GM23338 (cell line): ENCODE data around the gene PDE2A. TPM values are rescaled to one million over a fixed set of nuclear protein-coding genes. Genes with fewer than 3 reads are reported as not detected.
"Not testable (repeated sequence)": the region's sequence is repeated elsewhere in the genome, so short reads cannot be mapped to it uniquely, and the experiment has no call there.

ENCODE experiments used
- ATAC-seq: fragments of 200-7000 bp; cut with Tn5 transposase; 3 replicates; pipeline ENCODE4 v1.9.1; 2020
- DNase-seq: peaks from one replicate; pipeline ENCODE4 v3.0.0-alpha.2; 2015; ENCODE audit warnings: low spot score
- H2AFZ ChIP-seq: fragments of 200-600 bp; sonication (generic); 2 replicates; pipeline ENCODE4 v1.8.0; 2016; ENCODE audit warnings: antibody characterized with exemption, mild to moderate bottlenecking, moderate library complexity
- H3F3A ChIP-seq: fragments of 200-600 bp; sonication (generic); replicated peaks from 2 replicates; pipeline ENCODE4 v1.8.0; 2017; ENCODE audit warnings: antibody characterized with exemption, mixed run types, low read depth
- H3K27ac ChIP-seq: fragments of 200-600 bp; sonication (generic); 2 replicates; pipeline ENCODE4 v1.6.1; 2016; ENCODE audit warnings: low read depth
- H3K27me3 ChIP-seq: fragments of 200-600 bp; sonication (generic); 2 replicates; pipeline ENCODE4 v1.8.0; 2016; ENCODE audit warnings: mild to moderate bottlenecking, mixed run types, moderate library complexity; ENCODE audit not compliant: insufficient read depth
- H3K36me3 ChIP-seq: fragments of 200-600 bp; sonication (generic); 2 replicates; pipeline ENCODE4 v1.8.0; 2016; ENCODE audit warnings: mild to moderate bottlenecking; ENCODE audit not compliant: insufficient read depth
- H3K4me1 ChIP-seq: fragments of 200-600 bp; sonication (generic); 2 replicates; pipeline ENCODE4 v1.8.0; 2016; ENCODE audit warnings: mild to moderate bottlenecking, moderate library complexity; ENCODE audit not compliant: insufficient read depth
- H3K4me2 ChIP-seq: fragments of 200-600 bp; sonication (generic); 2 replicates; pipeline ENCODE4 v1.7.1; 2017; ENCODE audit warnings: mixed run types
- H3K4me3 ChIP-seq: fragments of 200-600 bp; sonication (generic); 2 replicates; pipeline ENCODE4 v1.6.1; 2016; ENCODE audit warnings: mixed run types
- H3K79me2 ChIP-seq: fragments of 200-600 bp; sonication (generic); replicated peaks from 2 replicates; pipeline ENCODE4 v1.8.0; 2017; ENCODE audit warnings: mild to moderate bottlenecking; ENCODE audit not compliant: insufficient read depth
- H3K9me2 ChIP-seq: fragments of 200-600 bp; sonication (generic); 2 replicates; pipeline ENCODE4 v1.8.0; 2017; ENCODE audit not compliant: insufficient read depth
- H4K20me1 ChIP-seq: fragments of 200-600 bp; sonication (generic); replicated peaks from 2 replicates; pipeline ENCODE4 v1.8.0; 2017; ENCODE audit warnings: mild to moderate bottlenecking; ENCODE audit not compliant: insufficient read depth
- H3K27ac Mint-ChIP-seq: 2 replicates; pipeline ENCODE4 v1.8.0; 2020; ENCODE audit warnings: inconsistent platforms, mild to moderate bottlenecking, moderate library complexity, mixed read lengths
- H3K27me3 Mint-ChIP-seq: 3 replicates; pipeline ENCODE4 v1.8.0; 2022; ENCODE audit warnings: low read depth, mild to moderate bottlenecking, moderate library complexity, mixed read lengths, inconsistent platforms; ENCODE audit not compliant: insufficient read depth, poor library complexity
- H3K36me3 Mint-ChIP-seq: 3 replicates; pipeline ENCODE4 v1.8.0; 2021; ENCODE audit warnings: low read depth, mild to moderate bottlenecking, inconsistent platforms, moderate library complexity, mixed read lengths
- H3K4me1 Mint-ChIP-seq: 3 replicates; pipeline ENCODE4 v1.8.0; 2020; ENCODE audit warnings: mild to moderate bottlenecking, inconsistent platforms, mixed read lengths
- H3K4me3 Mint-ChIP-seq: 3 replicates; pipeline ENCODE4 v1.8.0; 2021; ENCODE audit warnings: moderate library complexity, mild to moderate bottlenecking, inconsistent platforms, mixed read lengths
- H3K9me3 Mint-ChIP-seq: 3 replicates; pipeline ENCODE4 v1.8.0; 2020; ENCODE audit warnings: moderate library complexity, mild to moderate bottlenecking, inconsistent platforms, mixed read lengths
- CREB1 ChIP-seq: fragments of 250-450 bp; sonication (Bioruptor Pico); IDR thresholded peaks from 2 replicates; pipeline ENCODE4 v1.5.0; 2020; ENCODE audit warnings: low read depth, mild to moderate bottlenecking, moderate library complexity
- EZH2 ChIP-seq: fragments of 200-600 bp; sonication (generic); IDR thresholded peaks from one replicate; pipeline ENCODE4 v1.8.0; 2017; ENCODE audit warnings: antibody characterized with exemption, mild to moderate bottlenecking, low read depth; ENCODE audit not compliant: unreplicated experiment
- EZH2phosphoT487 ChIP-seq: fragments of 200-600 bp; sonication (generic); IDR thresholded peaks from one replicate; pipeline ENCODE4 v1.8.1; 2018; ENCODE audit warnings: antibody characterized with exemption; ENCODE audit not compliant: unreplicated experiment
- POLR2AphosphoS5 ChIP-seq: IDR thresholded peaks from 2 replicates; pipeline ENCODE4 v1.6.1; 2016; ENCODE audit warnings: antibody characterized with exemption, low read depth
- polyA plus RNA-seq: library from polyadenylated mRNA; unstranded; fragments of >200 nt; fragmentation: Nextera tagmentation; extraction: Ambion mirVana; gene quantifications from 2 replicates; pipeline ENCODE4 v1.2.1, GENCODE V29; 2016
- total RNA-seq: library from RNA; depleted of rRNA; stranded (reverse); fragments of >200 nt; shearing (Covaris generic); gene quantifications from 2 replicates; pipeline ENCODE4 v1.2.3, GENCODE V29; 2014
- TF ChIP-seq, protein P1 (sequence below): IDR thresholded peaks from 2 replicates; pipeline ENCODE4 v1.6.1; 2016; ENCODE audit warnings: antibody characterized with exemption
- TF ChIP-seq, protein P2 (sequence below), 2 experiments: fragments of 200-600 bp in 1 of 2; sonication (generic) in 1 of 2; conservative IDR thresholded peaks; 2 replicates each; pipeline versions ENCODE4 v1.5.1 to v1.6.1; 2016 to 2017; ENCODE audit warnings: antibody characterized with exemption in 2 of 2, low read depth in 2 of 2, mild to moderate bottlenecking in 2 of 2, moderate library complexity in 1 of 2
- TF ChIP-seq, protein P3 (sequence below): IDR thresholded peaks from one replicate; pipeline ENCODE4 v1.6.1; 2018; ENCODE audit warnings: antibody characterized with exemption; ENCODE audit not compliant: unreplicated experiment

The PDE2A gene
- total and polyA plus RNA-seq, 2 experiments from 2014 or later, result 4.3 to 16.2 TPM

DNA sequence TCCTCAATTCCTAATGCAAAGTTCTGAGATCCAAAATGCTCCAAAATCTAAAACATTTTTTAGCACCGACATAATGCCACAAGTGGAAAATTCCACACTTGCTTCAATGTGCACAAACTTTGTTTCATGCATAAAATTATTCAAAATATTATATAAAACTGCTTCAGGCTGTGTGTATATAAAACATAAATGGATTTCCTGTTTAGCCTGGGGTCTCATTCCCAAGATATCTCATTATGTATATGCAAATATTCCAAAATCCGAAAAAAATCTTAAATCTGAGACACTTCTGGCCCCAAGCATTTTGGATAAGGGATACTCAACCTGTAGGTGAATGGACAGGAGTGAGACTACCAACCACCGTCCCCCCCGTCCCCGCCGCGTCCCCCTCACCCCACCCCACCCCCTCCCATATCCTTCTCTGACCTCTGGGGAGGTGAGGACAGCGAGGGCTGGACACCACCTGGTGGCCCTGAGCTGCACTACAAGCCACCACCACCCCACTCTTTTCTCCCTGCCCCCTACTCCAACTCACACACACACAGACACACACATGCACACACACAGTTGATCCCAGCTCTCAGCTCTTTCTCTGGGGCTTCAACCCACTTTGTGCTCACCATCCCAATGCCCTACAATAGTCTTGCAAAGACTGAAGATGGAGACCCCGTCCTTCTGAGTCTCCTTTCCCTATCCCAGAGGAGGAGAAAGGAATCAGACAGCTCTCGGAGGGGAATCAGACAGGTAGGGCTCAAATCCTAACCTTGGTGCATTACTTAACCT, 101.0 kb downstream of the PDE2A start:
- Histone ChIP-seq H3F3A (no peaks in the 10 kb centered on the region), H2AFZ (peak overlapping the region; percentile 83; the same call in 1 of the 2 replicates), H3K9me2 (peaks cover 5% of the 10 kb centered on the region; the same call in 1 of the 2 replicates), H3K27ac (no peak overlapping the region), H3K79me2 (no peaks in the 10 kb centered on the region), H3K27me3 (no peaks in the 10 kb centered on the region), H3K4me2 (peak overlapping the region; percentile 42; the same call in 1 of the 2 replicates), H3K4me1 (0 out of 2 replicates have a peak, but pooled peaks cover 6% of the 10 kb centered on the region), H3K4me3 (no peak overlapping the region), H4K20me1 (no peaks in the 10 kb centered on the region), H3K36me3 (no peaks in the 10 kb centered on the region)
- TF ChIP-seq, protein P1, sequence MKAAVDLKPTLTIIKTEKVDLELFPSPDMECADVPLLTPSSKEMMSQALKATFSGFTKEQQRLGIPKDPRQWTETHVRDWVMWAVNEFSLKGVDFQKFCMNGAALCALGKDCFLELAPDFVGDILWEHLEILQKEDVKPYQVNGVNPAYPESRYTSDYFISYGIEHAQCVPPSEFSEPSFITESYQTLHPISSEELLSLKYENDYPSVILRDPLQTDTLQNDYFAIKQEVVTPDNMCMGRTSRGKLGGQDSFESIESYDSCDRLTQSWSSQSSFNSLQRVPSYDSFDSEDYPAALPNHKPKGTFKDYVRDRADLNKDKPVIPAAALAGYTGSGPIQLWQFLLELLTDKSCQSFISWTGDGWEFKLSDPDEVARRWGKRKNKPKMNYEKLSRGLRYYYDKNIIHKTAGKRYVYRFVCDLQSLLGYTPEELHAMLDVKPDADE, result no peak
- TF ChIP-seq, protein P2, sequence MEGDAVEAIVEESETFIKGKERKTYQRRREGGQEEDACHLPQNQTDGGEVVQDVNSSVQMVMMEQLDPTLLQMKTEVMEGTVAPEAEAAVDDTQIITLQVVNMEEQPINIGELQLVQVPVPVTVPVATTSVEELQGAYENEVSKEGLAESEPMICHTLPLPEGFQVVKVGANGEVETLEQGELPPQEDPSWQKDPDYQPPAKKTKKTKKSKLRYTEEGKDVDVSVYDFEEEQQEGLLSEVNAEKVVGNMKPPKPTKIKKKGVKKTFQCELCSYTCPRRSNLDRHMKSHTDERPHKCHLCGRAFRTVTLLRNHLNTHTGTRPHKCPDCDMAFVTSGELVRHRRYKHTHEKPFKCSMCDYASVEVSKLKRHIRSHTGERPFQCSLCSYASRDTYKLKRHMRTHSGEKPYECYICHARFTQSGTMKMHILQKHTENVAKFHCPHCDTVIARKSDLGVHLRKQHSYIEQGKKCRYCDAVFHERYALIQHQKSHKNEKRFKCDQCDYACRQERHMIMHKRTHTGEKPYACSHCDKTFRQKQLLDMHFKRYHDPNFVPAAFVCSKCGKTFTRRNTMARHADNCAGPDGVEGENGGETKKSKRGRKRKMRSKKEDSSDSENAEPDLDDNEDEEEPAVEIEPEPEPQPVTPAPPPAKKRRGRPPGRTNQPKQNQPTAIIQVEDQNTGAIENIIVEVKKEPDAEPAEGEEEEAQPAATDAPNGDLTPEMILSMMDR (conservative IDR thresholded peaks at IDR 0.05; ENCODE audit: low read depth in 2 of 2), result peak; percentile 51 to 81
- no peaks in the 10 kb centered on the region; the same call in 2 of the 3 replicates for H3K36me3 Mint-ChIP-seq
- peaks cover 12% of the 10 kb centered on the region for H3K4me1 Mint-ChIP-seq
- no peak overlapping the region for H3K27ac Mint-ChIP-seq
- ATAC-seq (peak; percentile 95), DNase-seq (peak; percentile 80)
- no peaks in the 10 kb centered on the region for H3K9me3 Mint-ChIP-seq
- peaks cover 15% of the 10 kb centered on the region for H3K27me3 Mint-ChIP-seq
- H3K4me3 Mint-ChIP-seq, result no peak overlapping the region

DNA sequence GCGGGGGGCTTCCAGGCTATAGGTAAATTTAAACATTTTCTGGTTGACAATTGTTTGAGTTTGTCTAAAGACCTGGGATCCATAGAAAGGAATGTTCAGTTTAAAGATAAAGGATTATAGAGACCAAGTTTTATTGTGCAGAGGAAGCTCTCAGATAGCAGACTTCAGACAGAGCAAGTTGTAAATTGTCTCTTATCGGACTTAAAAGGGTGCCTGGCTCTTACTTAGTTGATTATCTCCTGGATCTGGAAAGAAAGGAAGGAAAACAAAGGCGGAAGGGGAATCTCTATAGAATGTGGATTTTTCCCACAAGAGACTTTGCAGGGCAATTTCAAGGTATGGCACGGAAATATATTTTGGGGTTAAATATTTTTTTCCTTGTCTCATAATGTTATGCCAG, 101.7 kb downstream of the PDE2A start:
- not testable (repeated sequence) for H3K9me3 Mint-ChIP-seq, ATAC-seq, H3K4me3 Mint-ChIP-seq, H3K4me1 ChIP-seq, H3K36me3 Mint-ChIP-seq, H3F3A ChIP-seq, H4K20me1 ChIP-seq, H3K79me2 ChIP-seq, H3K9me2 ChIP-seq, H3K4me3 ChIP-seq, H3K27me3 ChIP-seq, H3K36me3 ChIP-seq, H3K27ac Mint-ChIP-seq, H3K4me2 ChIP-seq, H3K27ac ChIP-seq, DNase-seq, H2AFZ ChIP-seq
- H3K27me3 Mint-ChIP-seq, result peaks cover 14% of the 10 kb centered on the region
- H3K4me1 Mint-ChIP-seq, result peaks cover 12% of the 10 kb centered on the region

DNA sequence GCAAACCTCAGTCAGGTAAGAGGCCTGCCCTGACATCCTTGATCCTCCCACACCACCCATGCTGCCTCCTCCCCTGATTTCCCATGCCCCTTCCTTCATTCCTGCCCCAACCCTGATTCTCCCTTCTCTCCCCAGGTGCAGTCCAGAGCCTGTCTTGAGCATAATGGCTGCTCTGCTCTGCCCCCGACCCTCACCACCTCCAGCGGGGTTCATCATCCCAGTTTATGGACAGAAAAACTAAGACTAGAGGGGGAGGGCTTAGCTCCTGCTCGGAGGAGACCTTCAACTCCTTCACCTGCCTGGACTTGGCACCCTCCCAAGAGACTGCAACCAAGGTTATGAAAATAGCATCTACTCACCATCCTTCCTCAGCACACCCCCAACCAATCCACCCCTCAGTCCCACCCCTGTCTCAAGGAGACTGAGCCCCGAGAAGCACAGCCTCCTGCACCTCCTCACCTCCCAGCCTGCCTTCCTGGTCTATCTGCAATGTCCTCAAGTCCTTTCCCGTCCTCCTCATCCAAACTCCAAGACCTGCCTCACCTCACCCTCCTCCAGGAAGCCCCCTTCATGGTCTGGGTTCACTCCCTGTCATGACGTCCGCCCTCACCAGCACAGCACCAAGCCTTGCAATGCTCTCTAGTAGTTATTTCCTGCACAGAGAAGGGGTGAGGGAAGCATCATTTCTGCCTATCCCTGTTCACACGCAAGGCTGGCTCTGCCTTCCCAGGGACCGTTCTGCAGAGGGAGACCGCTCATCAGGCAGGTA, 103.1 kb downstream of the PDE2A start:
- Histone ChIP-seq H3K4me1 (0 out of 2 replicates have a peak, but pooled peaks cover 6% of the 10 kb centered on the region), H3K79me2 (no peaks in the 10 kb centered on the region), H3K4me3 (no peak overlapping the region), H4K20me1 (no peaks in the 10 kb centered on the region), H3K9me2 (peaks cover 7% of the 10 kb centered on the region; the same call in 1 of the 2 replicates), H2AFZ (no peak overlapping the region), H3K4me2 (no peak overlapping the region), H3K36me3 (no peaks in the 10 kb centered on the region), H3K27me3 (no peaks in the 10 kb centered on the region), H3F3A (no peaks in the 10 kb centered on the region), H3K27ac (no peak overlapping the region)
- TF ChIP-seq EZH2 (no peak), EZH2phosphoT487 (no peak), CREB1 (CRISPR knock-in tag) (no peak), POLR2AphosphoS5 (no peak)
- TF ChIP-seq, protein P3, sequence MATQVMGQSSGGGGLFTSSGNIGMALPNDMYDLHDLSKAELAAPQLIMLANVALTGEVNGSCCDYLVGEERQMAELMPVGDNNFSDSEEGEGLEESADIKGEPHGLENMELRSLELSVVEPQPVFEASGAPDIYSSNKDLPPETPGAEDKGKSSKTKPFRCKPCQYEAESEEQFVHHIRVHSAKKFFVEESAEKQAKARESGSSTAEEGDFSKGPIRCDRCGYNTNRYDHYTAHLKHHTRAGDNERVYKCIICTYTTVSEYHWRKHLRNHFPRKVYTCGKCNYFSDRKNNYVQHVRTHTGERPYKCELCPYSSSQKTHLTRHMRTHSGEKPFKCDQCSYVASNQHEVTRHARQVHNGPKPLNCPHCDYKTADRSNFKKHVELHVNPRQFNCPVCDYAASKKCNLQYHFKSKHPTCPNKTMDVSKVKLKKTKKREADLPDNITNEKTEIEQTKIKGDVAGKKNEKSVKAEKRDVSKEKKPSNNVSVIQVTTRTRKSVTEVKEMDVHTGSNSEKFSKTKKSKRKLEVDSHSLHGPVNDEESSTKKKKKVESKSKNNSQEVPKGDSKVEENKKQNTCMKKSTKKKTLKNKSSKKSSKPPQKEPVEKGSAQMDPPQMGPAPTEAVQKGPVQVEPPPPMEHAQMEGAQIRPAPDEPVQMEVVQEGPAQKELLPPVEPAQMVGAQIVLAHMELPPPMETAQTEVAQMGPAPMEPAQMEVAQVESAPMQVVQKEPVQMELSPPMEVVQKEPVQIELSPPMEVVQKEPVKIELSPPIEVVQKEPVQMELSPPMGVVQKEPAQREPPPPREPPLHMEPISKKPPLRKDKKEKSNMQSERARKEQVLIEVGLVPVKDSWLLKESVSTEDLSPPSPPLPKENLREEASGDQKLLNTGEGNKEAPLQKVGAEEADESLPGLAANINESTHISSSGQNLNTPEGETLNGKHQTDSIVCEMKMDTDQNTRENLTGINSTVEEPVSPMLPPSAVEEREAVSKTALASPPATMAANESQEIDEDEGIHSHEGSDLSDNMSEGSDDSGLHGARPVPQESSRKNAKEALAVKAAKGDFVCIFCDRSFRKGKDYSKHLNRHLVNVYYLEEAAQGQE, result no peak
- H3K4me1 Mint-ChIP-seq, result peaks cover 12% of the 10 kb centered on the region
- H3K36me3 Mint-ChIP-seq, result no peaks in the 10 kb centered on the region
- ATAC-seq (no peak), DNase-seq (no peak)
- H3K27me3 Mint-ChIP-seq, result peaks cover 14% of the 10 kb centered on the region
- no peak overlapping the region for H3K4me3 Mint-ChIP-seq
- H3K27ac Mint-ChIP-seq, result no peak overlapping the region
- H3K9me3 Mint-ChIP-seq, result no peaks in the 10 kb centered on the region
